SK-N-SH (cell line): ENCODE results near the gene PCNX2.

ENCODE experiments used
- CTCF ChIP-seq: fragments of 200-600 bp; sonication (generic); IDR thresholded peaks from 2 replicates; pipeline ENCODE4 v1.6.1; 2017; ENCODE audit warnings: antibody characterized with exemption, mild to moderate bottlenecking, moderate library complexity
- FOXM1 ChIP-seq: IDR thresholded peaks from 2 replicates; pipeline ENCODE4 v1.4.0; 2012; ENCODE audit warnings: low read depth, mild to moderate bottlenecking
- POLR2AphosphoS5 ChIP-seq: IDR thresholded peaks from 2 replicates; pipeline ENCODE4 v1.6.1; 2012; ENCODE audit warnings: low read depth, low read length
- RAD21 ChIP-seq: IDR thresholded peaks from 2 replicates; pipeline ENCODE4 v1.6.1; 2012; ENCODE audit warnings: mild to moderate bottlenecking, low read length
- REST ChIP-seq: IDR thresholded peaks from 2 replicates; pipeline ENCODE4 v1.6.1; 2012; ENCODE audit warnings: mild to moderate bottlenecking, low read depth, low read length, moderate library complexity
- RFX5 ChIP-seq: IDR thresholded peaks from 2 replicates; pipeline ENCODE4 v1.6.1; 2012; ENCODE audit warnings: mild to moderate bottlenecking, improper control_type of control experiment, low read length
- SIN3A ChIP-seq: IDR thresholded peaks from 2 replicates; pipeline ENCODE4 v1.6.1; 2012; ENCODE audit warnings: low read depth, mild to moderate bottlenecking, low read length, moderate library complexity, borderline replicate concordance
- TEAD4 ChIP-seq: IDR thresholded peaks from 2 replicates; pipeline ENCODE4 v1.4.0; 2012; ENCODE audit warnings: mild to moderate bottlenecking, borderline replicate concordance; ENCODE audit not compliant: insufficient read depth
- USF1 ChIP-seq: IDR thresholded peaks from 2 replicates; pipeline ENCODE4 v1.4.0; 2012; ENCODE audit warnings: low read depth, borderline replicate concordance
- USF2 ChIP-seq: fragments of 150-350 bp; IDR thresholded peaks from 2 replicates; pipeline ENCODE4 v1.6.1; 2017; ENCODE audit warnings: antibody characterized with exemption, low read length, low read depth, borderline replicate concordance
- ZBTB33 ChIP-seq: IDR thresholded peaks from 2 replicates; pipeline ENCODE4 v1.4.0; 2012; ENCODE audit warnings: low read depth, borderline replicate concordance

GRCh38 chr1:233253231-233253831, 42.2 kb downstream of the PCNX2 start:
- no peak for TF ChIP-seq CTCF
- TF ChIP-seq SIN3A, result no peak
- TF ChIP-seq POLR2AphosphoS5, result no peak
- no peak for TF ChIP-seq REST
- TF ChIP-seq USF1, result no peak
- TF ChIP-seq ZBTB33, result no peak
- TF ChIP-seq USF2, result no peak
- no peak for TF ChIP-seq RFX5
- no peak for TF ChIP-seq FOXM1
- TF ChIP-seq TEAD4, result no peak
- no peak for TF ChIP-seq RAD21
